Fibroblast of mammary gland (primary cell): ENCODE data around the gene TPRG1L.
"Not testable (repeated sequence)": the region's sequence is repeated elsewhere in the genome, so short reads cannot be mapped to it uniquely, and the experiment has no call there.

Experiments used
- DNase-seq: peaks from one replicate; pipeline ENCODE4 v3.0.0-alpha.2; 2010; ENCODE audit warnings: low read depth
- H3K4me3 ChIP-seq: 2 replicates; pipeline ENCODE4 v1.5.1; 2011; ENCODE audit warnings: low read depth, mild to moderate bottlenecking, low read length, moderate library complexity; ENCODE audit not compliant: control insufficient read depth
- TF ChIP-seq, protein P1 (sequence below): conservative IDR thresholded peaks from 2 replicates; pipeline ENCODE4 v1.5.1; 2011; ENCODE audit warnings: low read depth, low read length, inconsistent platforms; ENCODE audit not compliant: control insufficient read depth, insufficient read depth

The TPRG1L gene

DNA sequence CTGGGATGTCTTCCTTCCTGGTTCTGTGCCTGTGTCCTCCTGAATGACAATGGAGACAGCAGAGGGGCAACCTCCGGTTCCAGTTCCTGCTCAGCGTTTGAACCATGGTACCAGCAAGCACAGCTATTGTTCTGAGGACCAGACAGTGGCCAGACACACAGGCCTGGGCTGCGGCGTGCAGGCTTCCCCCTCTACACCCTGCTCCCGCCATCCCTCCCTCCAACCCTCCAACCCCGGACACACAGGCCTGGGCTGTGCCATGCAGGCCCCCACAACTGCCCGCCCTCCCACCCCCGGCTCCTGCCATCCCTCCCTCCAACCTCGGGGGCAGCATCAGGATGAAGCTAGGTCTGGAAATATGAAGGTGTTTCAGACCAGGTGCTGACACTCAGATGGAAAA, 8.0 kb upstream of the TPRG1L start:
- TF ChIP-seq, protein P1, sequence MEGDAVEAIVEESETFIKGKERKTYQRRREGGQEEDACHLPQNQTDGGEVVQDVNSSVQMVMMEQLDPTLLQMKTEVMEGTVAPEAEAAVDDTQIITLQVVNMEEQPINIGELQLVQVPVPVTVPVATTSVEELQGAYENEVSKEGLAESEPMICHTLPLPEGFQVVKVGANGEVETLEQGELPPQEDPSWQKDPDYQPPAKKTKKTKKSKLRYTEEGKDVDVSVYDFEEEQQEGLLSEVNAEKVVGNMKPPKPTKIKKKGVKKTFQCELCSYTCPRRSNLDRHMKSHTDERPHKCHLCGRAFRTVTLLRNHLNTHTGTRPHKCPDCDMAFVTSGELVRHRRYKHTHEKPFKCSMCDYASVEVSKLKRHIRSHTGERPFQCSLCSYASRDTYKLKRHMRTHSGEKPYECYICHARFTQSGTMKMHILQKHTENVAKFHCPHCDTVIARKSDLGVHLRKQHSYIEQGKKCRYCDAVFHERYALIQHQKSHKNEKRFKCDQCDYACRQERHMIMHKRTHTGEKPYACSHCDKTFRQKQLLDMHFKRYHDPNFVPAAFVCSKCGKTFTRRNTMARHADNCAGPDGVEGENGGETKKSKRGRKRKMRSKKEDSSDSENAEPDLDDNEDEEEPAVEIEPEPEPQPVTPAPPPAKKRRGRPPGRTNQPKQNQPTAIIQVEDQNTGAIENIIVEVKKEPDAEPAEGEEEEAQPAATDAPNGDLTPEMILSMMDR, result no peak
- no peak for DNase-seq

DNA sequence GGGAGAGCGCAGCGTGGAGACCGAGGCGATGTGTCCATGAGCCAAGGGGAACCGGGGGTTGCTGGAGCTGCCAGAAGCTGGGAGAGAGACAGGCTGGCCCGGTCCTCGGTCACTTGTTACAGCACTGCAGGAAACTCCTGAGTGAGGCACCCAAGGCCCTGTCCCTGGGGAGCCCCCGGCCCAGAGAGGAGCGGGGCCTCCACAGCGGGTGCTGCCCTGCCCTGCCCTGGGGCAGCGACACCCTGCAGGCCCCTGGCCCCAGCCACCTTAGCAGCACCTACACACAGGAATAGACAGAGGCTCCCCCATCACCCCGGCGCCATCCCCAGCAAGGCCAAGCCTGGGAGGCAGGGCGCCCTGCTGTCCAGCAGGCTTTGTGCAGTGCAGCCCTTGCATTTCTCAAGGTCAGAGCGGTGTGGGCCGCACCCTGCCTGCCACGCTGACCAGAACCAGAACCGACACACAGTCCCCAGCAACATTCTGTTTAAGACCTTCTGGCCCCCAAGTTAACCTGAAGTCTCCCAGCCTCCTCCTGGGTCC, 6.9 kb upstream of the TPRG1L start:
- TF ChIP-seq, protein P1, result no peak
- DNase-seq, result no peak
- H3K4me3 ChIP-seq, result no peak overlapping the region

More for the DNA sequence above, 8.0 kb upstream of the TPRG1L start:
- no peak overlapping the region for H3K4me3 ChIP-seq

DNA sequence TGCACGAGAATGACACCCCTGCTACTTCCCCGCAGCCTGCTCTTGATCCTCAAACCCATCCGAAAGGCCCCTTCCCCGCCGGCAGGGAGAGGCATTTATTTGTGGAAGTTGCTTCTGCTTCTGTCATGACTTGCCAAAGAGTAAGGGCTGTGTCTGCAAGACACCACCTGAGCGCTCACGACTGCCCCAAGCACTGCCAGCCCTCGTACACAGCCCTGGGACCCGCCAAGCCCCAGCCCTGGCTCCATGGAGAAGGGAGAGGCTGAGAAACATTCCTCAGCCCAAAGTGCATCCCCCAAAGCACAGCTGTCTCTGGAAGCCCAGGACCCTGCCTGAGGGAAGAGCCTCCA, 6.3 kb upstream of the TPRG1L start:
- TF ChIP-seq, protein P1, result no peak
- DNase-seq, result no peak
- no peak overlapping the region for H3K4me3 ChIP-seq

DNA sequence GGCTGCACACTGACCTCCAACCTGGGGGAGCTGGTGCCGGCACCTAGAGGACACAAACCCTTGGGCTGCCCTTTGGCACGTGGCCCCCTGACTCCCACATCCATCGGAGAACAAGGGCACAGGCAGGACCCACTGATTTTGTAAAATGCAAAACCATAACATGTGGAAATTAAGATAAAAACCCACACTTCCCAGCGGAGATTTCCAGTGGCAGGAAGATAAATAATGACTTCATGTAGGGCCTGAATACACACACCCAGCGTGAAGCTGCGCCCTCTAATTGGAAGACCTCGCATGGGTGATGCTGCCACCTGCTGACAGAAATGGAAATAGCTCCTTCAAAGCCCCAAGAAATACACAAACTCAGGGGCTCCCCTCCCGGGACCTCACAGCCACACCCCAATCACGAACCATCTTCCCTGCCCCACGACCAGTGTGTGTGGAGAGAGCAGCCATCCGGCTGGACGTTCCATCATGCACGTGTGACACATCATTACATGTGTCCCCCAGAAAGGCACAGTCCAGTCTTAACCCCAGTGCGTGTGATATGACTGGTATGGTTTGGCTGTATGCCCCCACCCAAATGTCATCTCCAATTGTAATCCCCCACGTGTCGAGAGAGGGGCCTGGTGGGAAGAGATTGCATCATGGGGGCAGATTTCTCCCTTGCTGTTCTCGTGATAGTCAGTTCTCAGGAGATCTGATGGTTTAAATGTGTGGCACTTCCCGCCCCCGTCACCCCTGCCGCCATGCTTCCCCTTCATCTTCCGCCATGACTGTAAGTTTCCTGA, 5.7 kb upstream of the TPRG1L start:
- DNase-seq, result peak; percentile 70
- TF ChIP-seq, protein P1, result peak; percentile 74
- no peak overlapping the region for H3K4me3 ChIP-seq

DNA sequence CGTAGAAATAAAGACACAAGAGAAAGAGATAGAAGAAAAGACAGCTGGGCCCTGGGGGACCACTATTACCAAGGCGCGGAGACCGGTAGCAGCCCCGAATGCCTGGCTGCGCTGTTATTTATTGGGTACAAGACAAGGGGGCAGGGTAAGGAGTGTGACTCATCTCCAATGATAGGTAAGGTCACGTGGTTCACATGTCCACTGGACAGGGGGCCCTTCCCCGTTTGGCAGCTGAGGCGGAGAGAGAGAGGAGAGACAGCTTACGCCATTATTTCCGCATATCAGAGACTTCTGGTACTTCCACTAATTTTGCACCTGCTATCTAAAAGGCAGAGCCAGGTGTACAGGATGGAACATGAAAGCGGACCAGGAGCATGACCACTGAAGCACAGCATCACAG, 4.1 kb upstream of the TPRG1L start:
- TF ChIP-seq, protein P1, result no peak
- DNase-seq, result no peak
- H3K4me3 ChIP-seq, result no peak overlapping the region

DNA sequence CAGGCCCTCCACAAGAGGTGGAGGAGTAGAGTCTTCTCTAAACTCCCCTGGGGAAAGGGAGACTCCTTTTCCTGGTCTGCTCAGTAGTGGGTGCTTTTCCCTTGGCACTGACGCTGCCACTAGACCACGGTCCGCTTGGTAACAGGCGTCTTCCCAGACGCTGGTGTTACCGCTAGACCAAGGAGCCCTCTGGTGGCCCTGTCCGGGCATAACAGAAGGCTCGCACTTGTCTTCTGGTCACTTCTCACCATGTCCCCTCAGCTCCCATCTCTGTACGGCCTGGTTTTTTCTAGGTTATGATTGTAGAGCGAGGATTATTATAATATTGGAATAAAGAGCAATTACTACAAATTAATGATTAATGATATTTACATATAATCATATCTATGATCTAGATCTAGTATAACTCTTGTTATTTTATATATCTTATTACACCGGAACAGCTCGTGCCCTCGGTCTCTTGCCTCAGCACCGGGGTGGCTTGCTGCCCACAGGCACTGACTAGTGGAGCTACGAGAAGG, 3.6 kb upstream of the TPRG1L start:
- not testable (repeated sequence) for H3K4me3 ChIP-seq
- peak; percentile 12 for DNase-seq
- TF ChIP-seq, protein P1, result peak; percentile 41

DNA sequence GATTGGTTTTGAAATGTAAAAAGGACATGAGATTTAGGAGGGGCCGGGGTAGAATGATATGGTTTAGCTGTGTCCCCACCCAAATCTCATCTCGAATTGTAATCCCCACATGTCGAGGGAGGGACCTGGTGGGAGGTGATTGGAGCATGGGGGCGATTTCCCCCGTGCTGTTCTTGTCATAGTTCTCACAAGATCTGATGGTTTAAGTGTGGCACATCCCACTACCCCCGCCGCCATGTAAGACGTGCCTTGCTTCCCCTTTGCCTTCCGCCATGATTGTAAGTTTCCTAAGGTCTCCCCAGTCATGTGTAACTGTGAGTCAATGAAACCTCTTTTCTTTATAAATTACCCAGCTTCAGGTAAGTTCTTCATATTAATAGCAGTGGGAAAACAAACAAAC, 2.7 kb upstream of the TPRG1L start:
- not testable (repeated sequence) for H3K4me3 ChIP-seq, DNase-seq
